IPS DF 6.9 (cell line): ENCODE measurements around the gene DUSP28.

Source experiments
- DNase-seq: peaks from one replicate; pipeline ENCODE4 v3.0.0-alpha.2; 2013; ENCODE audit warnings: low read depth, low spot score
- H3K27ac ChIP-seq: one replicate; pipeline ENCODE4 v1.5.1; 2013; ENCODE audit warnings: low read length, control low read depth
- H3K27me3 ChIP-seq: 2 replicates; pipeline ENCODE4 v1.6.1; 2013; ENCODE audit warnings: mild to moderate bottlenecking, low read length; ENCODE audit not compliant: control insufficient read depth, insufficient read depth
- H3K36me3 ChIP-seq: 2 replicates; pipeline ENCODE4 v1.6.1; 2013; ENCODE audit warnings: low read length; ENCODE audit not compliant: control insufficient read depth, insufficient read depth
- H3K4me1 ChIP-seq: 2 replicates; pipeline ENCODE4 v1.6.1; 2013; ENCODE audit warnings: low read length; ENCODE audit not compliant: control insufficient read depth, insufficient read depth
- H3K4me3 ChIP-seq: 2 replicates; pipeline ENCODE4 v1.5.1; 2013; ENCODE audit warnings: mild to moderate bottlenecking, low read length
- H3K9me3 ChIP-seq: 2 replicates; pipeline ENCODE4 v1.6.1; 2013; ENCODE audit warnings: low read length, inconsistent platforms; ENCODE audit not compliant: control insufficient read depth, insufficient read depth
- WGBS: extraction: QIAGEN DNeasy Blood & Tissue Kit; methylation state at CpG from one replicate; pipeline ENCODE4 v1.1.7; 2013; ENCODE audit warnings: mixed read lengths, missing lambda C conversion rate; ENCODE audit not compliant: insufficient read length, insufficient coverage; 5-methylcytosine and 5-hydroxymethylcytosine counted together

The DUSP28 gene

GRCh38 chr2:240551811-240552210 is 8.3 kb upstream of the DUSP28 start:
- Histone ChIP-seq H3K9me3 (peaks cover 2% of the 10 kb centered on the region), H3K27me3 (no peaks in the 10 kb centered on the region), H3K27ac (no peak overlapping the region), H3K36me3 (no peaks in the 10 kb centered on the region), H3K4me3 (no peak overlapping the region), H3K4me1 (no peaks in the 10 kb centered on the region)
- DNase-seq, result no peak
- WGBS, result no CpG with 5 or more reads among the region's 1 CpG

- DNase-seq, result no peak
- Histone ChIP-seq H3K27me3 (no peaks in the 10 kb centered on the region), H3K9me3 (peaks cover 2% of the 10 kb centered on the region), H3K27ac (no peak overlapping the region), H3K4me3 (no peak overlapping the region), H3K36me3 (no peaks in the 10 kb centered on the region), H3K4me1 (no peaks in the 10 kb centered on the region; the same call in 1 of the 2 replicates)
- WGBS, result no CpG with 5 or more reads among the region's 7 CpGs
Measured at GRCh38 chr2:240553956-240554480, 6.1 kb upstream of the DUSP28 start.

GRCh38 chr2:240554767-240555493 is 5.2 kb upstream of the DUSP28 start:
- H3K4me3 ChIP-seq, result no peak overlapping the region
- no peaks in the 10 kb centered on the region; the same call in 1 of the 2 replicates for H3K27me3 ChIP-seq
- no CpG with 5 or more reads among the region's 17 CpGs for WGBS
- H3K9me3 ChIP-seq, result peaks cover 2% of the 10 kb centered on the region
- no peak for DNase-seq
- no peaks in the 10 kb centered on the region; the same call in 1 of the 2 replicates for H3K4me1 ChIP-seq
- H3K27ac ChIP-seq, result no peak overlapping the region
- no peaks in the 10 kb centered on the region for H3K36me3 ChIP-seq

- no CpG with 5 or more reads among the region's 16 CpGs for WGBS
- H3K27me3 ChIP-seq, result no peaks in the 10 kb centered on the region; the same call in 1 of the 2 replicates
- peaks cover 2% of the 10 kb centered on the region for H3K9me3 ChIP-seq
- H3K27ac ChIP-seq, result no peak overlapping the region
- no peak overlapping the region for H3K4me3 ChIP-seq
- no peaks in the 10 kb centered on the region; the same call in 1 of the 2 replicates for H3K4me1 ChIP-seq
- no peak for DNase-seq
- no peaks in the 10 kb centered on the region for H3K36me3 ChIP-seq
Measured at GRCh38 chr2:240555541-240556250, 4.5 kb upstream of the DUSP28 start.

GRCh38 chr2:240556553-240557100 is 3.5 kb upstream of the DUSP28 start:
- Histone ChIP-seq H3K9me3 (no peaks in the 10 kb centered on the region), H3K27me3 (no peaks in the 10 kb centered on the region; the same call in 1 of the 2 replicates), H3K36me3 (no peaks in the 10 kb centered on the region), H3K4me1 (no peaks in the 10 kb centered on the region; the same call in 1 of the 2 replicates), H3K27ac (no peak overlapping the region), H3K4me3 (no peak overlapping the region)
- no peak for DNase-seq
- WGBS, result no CpG with 5 or more reads among the region's 9 CpGs

- H3K27ac ChIP-seq, result no peak overlapping the region
- H3K9me3 ChIP-seq, result no peaks in the 10 kb centered on the region
- no peak overlapping the region; the same call in 1 of the 2 replicates for H3K4me3 ChIP-seq
- no peaks in the 10 kb centered on the region; the same call in 1 of the 2 replicates for H3K27me3 ChIP-seq
- no peaks in the 10 kb centered on the region for H3K36me3 ChIP-seq
- H3K4me1 ChIP-seq, result no peaks in the 10 kb centered on the region; the same call in 1 of the 2 replicates
- no peak for DNase-seq
- no CpG with 5 or more reads among the region's 51 CpGs for WGBS
Measured at GRCh38 chr2:240557101-240557751, 2.9 kb upstream of the DUSP28 start.

- H3K36me3 ChIP-seq, result no peaks in the 10 kb centered on the region
- H3K4me1 ChIP-seq, result no peaks in the 10 kb centered on the region; the same call in 1 of the 2 replicates
- no peak within 1 kb of the TSS; the same call in 1 of the 2 replicates for H3K4me3 ChIP-seq
- no peaks in the 10 kb centered on the region; the same call in 1 of the 2 replicates for H3K27me3 ChIP-seq
- no peak for DNase-seq
- whole genome bisulfite sequencing, result no CpG with 5 or more reads among the region's 47 CpGs
- no peaks in the 10 kb centered on the region for H3K9me3 ChIP-seq
- H3K27ac ChIP-seq, result no peak within 1 kb of the TSS
Measured at GRCh38 chr2:240557808-240558207, 2.3 kb upstream of the DUSP28 start, which contains the start of gene ANKMY1. Gene ANKMY1 (minus strand): TSS chr2:240557988. CDS start chr2:240557335, 653 bp downstream.

- no peak overlapping the region for H3K27ac ChIP-seq
- H3K36me3 ChIP-seq, result no peaks in the 10 kb centered on the region
- no peaks in the 10 kb centered on the region; the same call in 1 of the 2 replicates for H3K27me3 ChIP-seq
- H3K9me3 ChIP-seq, result no peaks in the 10 kb centered on the region
- H3K4me1 ChIP-seq, result no peaks in the 10 kb centered on the region; the same call in 1 of the 2 replicates
- WGBS, result no CpG with 5 or more reads among the region's 18 CpGs
- H3K4me3 ChIP-seq, result no peak overlapping the region
- no peak for DNase-seq
Measured at GRCh38 chr2:240558236-240558761, 1.9 kb upstream of the DUSP28 start.

GRCh38 chr2:240559286-240559685 is 871 bp upstream of the DUSP28 start:
- Histone ChIP-seq H3K9me3 (no peaks in the 10 kb centered on the region), H3K4me1 (no peaks in the 10 kb centered on the region; the same call in 1 of the 2 replicates), H3K4me3 (no peak overlapping the region), H3K27ac (no peak overlapping the region), H3K27me3 (no peaks in the 10 kb centered on the region; the same call in 1 of the 2 replicates), H3K36me3 (no peaks in the 10 kb centered on the region)
- DNase-seq, result no peak
- WGBS, result no CpG with 5 or more reads among the region's 3 CpGs
